Adrenal gland (tissue), 12 donors: ENCODE measurements around the gene ZMYND8. TPM values are rescaled to one million over a fixed set of nuclear protein-coding genes. Genes with fewer than 3 reads are reported as not detected.

Experiments used
- DNase-seq, 7 donors: peaks; one replicate each; pipeline ENCODE4 v3.0.0-alpha.2; 2019 to 2020
- H3K27ac ChIP-seq, 5 donors: fragments of 200-600 bp; sonication (generic) in 4 of 5; 1 replicate in 3 of 5; 2 replicates in 2 of 5; pipeline versions ENCODE4 v1.5.1 to v1.8.0; 2016 to 2020; ENCODE audit warnings: mild to moderate bottlenecking in 1 of 5
- H3K27me3 ChIP-seq: fragments of 200-600 bp; 2 replicates; pipeline ENCODE4 v1.8.0; 2021
- H3K36me3 ChIP-seq, 2 donors: fragments of 200-600 bp; replicated peaks in 1 of 2; 1 replicate in 1 of 2; 2 replicates in 1 of 2; pipeline versions ENCODE4 v1.5.1 to v1.8.0; 2018 to 2022
- H3K4me1 ChIP-seq, 2 donors: fragments of 200-600 bp; replicated peaks in 1 of 2; 1 replicate in 1 of 2; 2 replicates in 1 of 2; pipeline versions ENCODE4 v1.5.1 to v1.8.0; 2018 to 2021
- H3K4me3 ChIP-seq, 4 donors: fragments of 200-600 bp; sonication (generic) in 3 of 4; one replicate each; pipeline ENCODE4 v1.5.1; 2016 to 2018
- H3K9me3 ChIP-seq, 3 donors: fragments of 200-600 bp; sonication (generic) in 1 of 3; replicated peaks in 1 of 3; 1 replicate in 2 of 3; 2 replicates in 1 of 3; pipeline versions ENCODE4 v1.5.1 to v1.8.0; 2016 to 2021
- CTCF ChIP-seq, 6 experiments: fragments of 450-650 bp in 4 of 6; fragments of 200-600 bp in 2 of 6; sonication (generic) in 1 of 6; IDR thresholded peaks; 1 replicate in 5 of 6; 2 replicates in 1 of 6; pipeline versions ENCODE4 v1.5.1 to v1.8.0; 2016 to 2021; ENCODE audit warnings: antibody characterized with exemption in 6 of 6, mild to moderate bottlenecking in 2 of 6, moderate library complexity in 1 of 6
- POLR2A ChIP-seq, 2 donors: fragments of 450-650 bp; IDR thresholded peaks; one replicate each; pipeline ENCODE4 v1.6.1; 2017; ENCODE audit warnings: antibody characterized with exemption in 2 of 2, mild to moderate bottlenecking in 2 of 2, moderate library complexity in 1 of 2
- WGBS, 4 donors: extraction: QIAGEN DNeasy Blood & Tissue Kit in 2 of 4; methylation state at CpG; one replicate each; pipeline versions ENCODE4 v1.1.5 to v1.1.7; 2013 to 2017; 5-methylcytosine and 5-hydroxymethylcytosine counted together
- intact Hi-C, 2 donors: fragments of 100-400 bp; cut with DNase I; formaldehyde crosslinking; loops; one replicate each; pipeline versions ENCODE4 v1.14.1 to v1.15.0; 2022 to 2023
- polyA plus RNA-seq, 3 donors: library from polyadenylated mRNA; stranded (reverse); fragments of 200-250 nt in 2 of 3; fragments of 350-450 nt in 1 of 3; fragmentation: Illumina TruSeq in 1 of 3; extraction: RNeasy Lipid Tissue Mini Kit (QIAGEN cat#74804) in 1 of 3; gene quantifications; one replicate each; pipeline ENCODE4 v1.2.3, GENCODE V29; 2013 to 2014
- total RNA-seq, 9 donors: library from RNA; depleted of rRNA in 4 of 9; stranded (reverse); fragments of >200 nt in 4 of 9; fragments of 120-200 nt in 1 of 9; fragmentation: NEBNext Ultra II Directional in 1 of 9; extraction: Animal tissue kit (Norgen Biotek cat#: 25700) in 1 of 9; gene quantifications; one replicate each; pipeline versions ENCODE4 v1.1.0 to v1.2.4, GENCODE V29; 2013 to 2023
- donor health status: healthy with polysubstance abuse.
- donor health status: Bipolar disorder and iron deficiency.
- donor health status: DM: yes; HTN: yes; CAD: no.
- donor health status: DM: no; HTN: no; CAD: no.
- donor health status: DM: no; HTN: no; CAD: no.
- donor health status: DM: yes; HTN: yes; CAD: no.

ZMYND8 gene
- total and polyA plus RNA-seq, 12 donors = 37.0 to 116 (median 67.2) TPM

GRCh38 chr20:47298624-47299023, 57.9 kb downstream of the ZMYND8 start:
- peak in 1 of 7 donors; percentile 40 for DNase-seq

GRCh38 chr20:47297746-47298145, 58.8 kb downstream of the ZMYND8 start:
- TF ChIP-seq CTCF (IDR thresholded peaks at IDR 0.05) = no peak
- WGBS, 4 donors = 89 to 93% (median 92%) methylated on average over 4 of the region's 4 CpGs
- H3K36me3 ChIP-seq = peaks cover 0 to 63% of the 10 kb centered on the region in 2 donors
- no peak overlapping the region for H3K4me3 ChIP-seq
- no peaks in the 10 kb centered on the region for H3K9me3 ChIP-seq
- DNase-seq = peak in 1 of 7 donors; percentile 36
- H3K27ac ChIP-seq = peak overlapping the region in 1 of 5 donors; percentile 70
- peaks cover 0 to 20% of the 10 kb centered on the region in 2 donors for H3K4me1 ChIP-seq
- intact Hi-C loops = no loop called here
- no peaks in the 10 kb centered on the region for H3K27me3 ChIP-seq

More at GRCh38 chr20:47298624-47299023, 57.9 kb downstream of the ZMYND8 start:
- Histone ChIP-seq H3K36me3 (peaks cover 0 to 57% of the 10 kb centered on the region in 2 donors), H3K4me1 (peaks cover 5 to 29% of the 10 kb centered on the region in 2 donors), H3K9me3 (no peaks in the 10 kb centered on the region), H3K27ac (no peak overlapping the region), H3K4me3 (no peak overlapping the region), H3K27me3 (no peaks in the 10 kb centered on the region)
- WGBS, 4 donors = 90 to 94% (median 92%) methylated on average over 8 of the region's 8 CpGs
- intact Hi-C loops = no loop called here
- no peak for TF ChIP-seq CTCF (IDR thresholded peaks at IDR 0.05)
- no peak for TF ChIP-seq POLR2A (IDR thresholded peaks at IDR 0.05)

GRCh38 chr20:47296950-47297349, 59.5 kb downstream of the ZMYND8 start:
- Histone ChIP-seq H3K27ac (peak overlapping the region in 2 of 5 donors; percentile 35 to 70), H3K36me3 (peaks cover 0 to 71% of the 10 kb centered on the region in 2 donors), H3K27me3 (no peaks in the 10 kb centered on the region), H3K9me3 (no peaks in the 10 kb centered on the region), H3K4me3 (no peak overlapping the region), H3K4me1 (peaks cover 0 to 18% of the 10 kb centered on the region in 2 donors)
- intact Hi-C loops = no loop called here
- DNase-seq = peak in 1 of 7 donors; percentile 54
- 89 to 92% (median 90%) methylated on average over 6 of the region's 6 CpGs for WGBS, 4 donors
- no peak for TF ChIP-seq POLR2A (IDR thresholded peaks at IDR 0.05)
- no peak for TF ChIP-seq CTCF (IDR thresholded peaks at IDR 0.05)

DNA sequence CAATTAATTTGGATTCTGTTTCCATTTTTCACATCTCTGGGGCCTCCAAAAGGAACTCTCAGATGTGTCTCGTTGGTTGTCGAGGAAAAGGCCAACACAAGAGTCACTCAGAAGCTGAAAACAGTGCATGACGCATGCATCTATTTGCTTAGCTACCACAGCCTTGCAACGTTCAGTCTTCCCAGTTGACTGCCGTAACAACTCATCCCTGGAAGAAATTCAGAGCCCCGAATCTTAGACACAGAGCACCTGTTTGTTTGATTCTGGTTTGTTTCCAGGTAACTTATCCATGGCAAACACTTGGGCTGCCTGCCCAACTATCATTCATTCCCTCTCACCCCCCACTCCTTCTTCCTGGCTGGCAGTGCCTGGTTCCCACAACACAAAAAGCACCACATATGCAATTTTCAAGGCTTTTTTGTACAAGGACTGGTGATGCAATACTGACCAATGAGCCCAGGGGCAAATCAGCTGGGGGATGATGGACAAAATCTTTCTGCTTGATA, 60.5 kb downstream of the ZMYND8 start:
- 40 to 57% (median 53%) methylated on average over 6 of the region's 6 CpGs for WGBS, 4 donors
- peak in 6 of 7 donors; percentile 44 to 71 (median 65) for DNase-seq

More for the DNA sequence above, 60.5 kb downstream of the ZMYND8 start:
- Histone ChIP-seq H3K27me3 (no peaks in the 10 kb centered on the region), H3K9me3 (no peaks in the 10 kb centered on the region), H3K36me3 (peaks cover 0 to 80% of the 10 kb centered on the region in 2 donors), H3K4me1 (peaks cover 0 to 18% of the 10 kb centered on the region in 2 donors), H3K4me3 (no peak overlapping the region), H3K27ac (peak overlapping the region in 4 of 5 donors; percentile 35 to 75 (median 58))
- no peak for TF ChIP-seq POLR2A (IDR thresholded peaks at IDR 0.05)
- no peak for TF ChIP-seq CTCF (IDR thresholded peaks at IDR 0.05)
- intact Hi-C loops = no loop called here
